Esophagus (tissue), 2 donors: ENCODE measurements around the gene KRTAP13-3. TPM values are rescaled to one million over a fixed set of nuclear protein-coding genes. Genes with fewer than 3 reads are reported as not detected.

Experiments
- H3K27ac ChIP-seq, 2 donors: one replicate each; pipeline ENCODE4 v1.5.1; 2013; ENCODE audit warnings: low read depth in 2 of 2, mild to moderate bottlenecking in 2 of 2, inconsistent platforms in 1 of 2, low read length in 1 of 2, moderate library complexity in 1 of 2
- H3K27me3 ChIP-seq, 2 donors: one replicate each; pipeline ENCODE4 v1.6.1; 2013; ENCODE audit warnings: low read length in 2 of 2, control low read depth in 1 of 2, mild to moderate bottlenecking in 1 of 2; ENCODE audit not compliant: insufficient read depth in 2 of 2, control insufficient read depth in 1 of 2
- H3K36me3 ChIP-seq, 2 donors: one replicate each; pipeline ENCODE4 v1.6.1; 2013; ENCODE audit warnings: low read length in 1 of 2; ENCODE audit not compliant: control insufficient read depth in 2 of 2, insufficient read depth in 2 of 2
- H3K4me1 ChIP-seq, 2 donors: one replicate each; pipeline ENCODE4 v1.6.1; 2013; ENCODE audit warnings: low read length in 1 of 2; ENCODE audit not compliant: control insufficient read depth in 2 of 2, insufficient read depth in 2 of 2
- H3K4me3 ChIP-seq, 2 donors: one replicate each; pipeline ENCODE4 v1.5.1; 2013; ENCODE audit warnings: low read length in 2 of 2, mild to moderate bottlenecking in 2 of 2, low read depth in 1 of 2, moderate library complexity in 1 of 2
- H3K9me3 ChIP-seq, 2 donors: one replicate each; pipeline ENCODE4 v1.6.1; 2013; ENCODE audit warnings: mild to moderate bottlenecking in 2 of 2, low read depth in 1 of 2, low read length in 1 of 2, moderate library complexity in 1 of 2; ENCODE audit not compliant: control insufficient read depth in 2 of 2, insufficient read depth in 1 of 2
- WGBS, 2 donors: extraction: QIAGEN DNeasy Blood & Tissue Kit; methylation state at CpG; one replicate each; pipeline ENCODE4 v1.1.7; 2013; 5-methylcytosine and 5-hydroxymethylcytosine counted together
- polyA plus RNA-seq, 2 donors: library from polyadenylated mRNA; stranded (reverse); fragments of 200-250 nt; gene quantifications; one replicate each; pipeline ENCODE4 v1.2.3, GENCODE V29; 2013
- donor health status: healthy with polysubstance abuse.
- donor health status: Bipolar disorder and iron deficiency.

KRTAP13-3 gene
- polyA plus RNA-seq, 2 donors, result not detected

GRCh38 chr21:30434033-30434631 is 8.4 kb upstream of the KRTAP13-3 start:
- Histone ChIP-seq H3K27me3 (no peaks in the 10 kb centered on the region), H3K36me3 (no peaks in the 10 kb centered on the region), H3K4me1 (no peaks in the 10 kb centered on the region), H3K9me3 (no peaks in the 10 kb centered on the region), H3K27ac (no peak overlapping the region), H3K4me3 (no peak overlapping the region)
- WGBS, 2 donors, result 36% methylated on average over 10 of the region's 10 CpGs

- H3K27ac ChIP-seq, result no peak within 1 kb of the TSS
- 77 to 85% methylated on average over 9 of the region's 9 CpGs for WGBS, 2 donors
- H3K9me3 ChIP-seq, result no peaks in the 10 kb centered on the region
- no peaks in the 10 kb centered on the region for H3K36me3 ChIP-seq
- no peak within 1 kb of the TSS for H3K4me3 ChIP-seq
- no peaks in the 10 kb centered on the region for H3K4me1 ChIP-seq
- H3K27me3 ChIP-seq, result no peaks in the 10 kb centered on the region
These were observed 4.5 kb upstream of the KRTAP13-3 start, which contains the start of gene KRTAP13-4 for GRCh38 chr21:30430170-30430655. Gene KRTAP13-4 (plus strand): TSS chr21:30430220. CDS start chr21:30430276, 56 bp downstream.

GRCh38 chr21:30426731-30427130 is 1.0 kb upstream of the KRTAP13-3 start:
- WGBS, 2 donors, result 39 to 52% methylated on average over 3 of the region's 3 CpGs

GRCh38 chr21:30415993-30416392 is 9.7 kb downstream of the KRTAP13-3 start:
- no peaks in the 10 kb centered on the region for H3K27me3 ChIP-seq
- H3K4me1 ChIP-seq, result no peaks in the 10 kb centered on the region
- H3K36me3 ChIP-seq, result no peaks in the 10 kb centered on the region
- no peak overlapping the region for H3K4me3 ChIP-seq
- 70 to 81% methylated on average over 5 of the region's 5 CpGs for WGBS, 2 donors
- no peak overlapping the region for H3K27ac ChIP-seq
- H3K9me3 ChIP-seq, result no peaks in the 10 kb centered on the region

More at GRCh38 chr21:30426731-30427130, 1.0 kb upstream of the KRTAP13-3 start:
- Histone ChIP-seq H3K36me3 (no peaks in the 10 kb centered on the region), H3K27ac (no peak overlapping the region), H3K27me3 (no peaks in the 10 kb centered on the region), H3K4me1 (no peaks in the 10 kb centered on the region), H3K9me3 (no peaks in the 10 kb centered on the region), H3K4me3 (no peak overlapping the region)

- H3K36me3 ChIP-seq, result no peaks in the 10 kb centered on the region
- H3K9me3 ChIP-seq, result peaks cover 0 to 4% of the 10 kb centered on the region in 2 donors
- WGBS, 2 donors, result 33 to 36% methylated on average over 14 of the region's 14 CpGs
- no peak overlapping the region for H3K4me3 ChIP-seq
- no peaks in the 10 kb centered on the region for H3K27me3 ChIP-seq
- no peak overlapping the region for H3K27ac ChIP-seq
- peaks cover 0 to 2% of the 10 kb centered on the region in 2 donors for H3K4me1 ChIP-seq
These were observed 16.8 kb downstream of the KRTAP13-3 start for GRCh38 chr21:30408782-30409494.

- WGBS, 2 donors, result 61 to 65% methylated on average over 4 of the region's 4 CpGs
- Histone ChIP-seq H3K9me3 (peaks cover 0 to 3% of the 10 kb centered on the region in 2 donors), H3K27me3 (no peaks in the 10 kb centered on the region), H3K4me1 (no peaks in the 10 kb centered on the region), H3K4me3 (no peak within 1 kb of the TSS), H3K36me3 (no peaks in the 10 kb centered on the region), H3K27ac (no peak within 1 kb of the TSS)
These were observed 30.0 kb downstream of the KRTAP13-3 start, which contains the start of gene KRTAP13-1 for GRCh38 chr21:30395731-30396130. Gene KRTAP13-1 (plus strand): TSS chr21:30396031. CDS start chr21:30396087, 56 bp downstream.

- H3K4me1 ChIP-seq, result no peaks in the 10 kb centered on the region
- no peaks in the 10 kb centered on the region for H3K36me3 ChIP-seq
- no peak overlapping the region for H3K4me3 ChIP-seq
- WGBS, 2 donors, result 54 to 55% methylated on average over 2 of the region's 2 CpGs
- H3K9me3 ChIP-seq, result peaks cover 0 to 3% of the 10 kb centered on the region in 2 donors
- H3K27ac ChIP-seq, result no peak overlapping the region
- H3K27me3 ChIP-seq, result no peaks in the 10 kb centered on the region
These were observed 34.2 kb downstream of the KRTAP13-3 start for GRCh38 chr21:30391492-30392025.

- WGBS, 2 donors, result 40 to 50% methylated on average over 1 of the region's 1 CpG
- H3K4me1 ChIP-seq, result no peaks in the 10 kb centered on the region
- no peak overlapping the region for H3K4me3 ChIP-seq
- H3K9me3 ChIP-seq, result no peaks in the 10 kb centered on the region
- H3K36me3 ChIP-seq, result no peaks in the 10 kb centered on the region
- no peak overlapping the region for H3K27ac ChIP-seq
- H3K27me3 ChIP-seq, result no peaks in the 10 kb centered on the region
These were observed 43.5 kb downstream of the KRTAP13-3 start for GRCh38 chr21:30382201-30382600.
